Neural crest cell (in vitro differentiated cells): ENCODE results near the gene VAMP8. TPM values are rescaled to one million over a fixed set of nuclear protein-coding genes. Genes with fewer than 3 reads are reported as not detected.

ENCODE experiments used
- DNase-seq: peaks from one replicate; pipeline ENCODE4 v3.0.0; 2021; ENCODE audit warnings: low read depth, mixed read lengths, low spot score
- H3K27ac Mint-ChIP-seq: one replicate; pipeline ENCODE4 v1.8.0; 2021; ENCODE audit warnings: mild to moderate bottlenecking, mixed read lengths; ENCODE audit not compliant: unreplicated experiment
- H3K27me3 Mint-ChIP-seq: 2 replicates; pipeline ENCODE4 v1.8.0; 2021; ENCODE audit warnings: low read depth, mild to moderate bottlenecking, mixed read lengths
- H3K36me3 Mint-ChIP-seq: 2 replicates; pipeline ENCODE4 v1.8.0; 2021; ENCODE audit warnings: low read depth, mild to moderate bottlenecking, mixed read lengths
- H3K4me1 Mint-ChIP-seq: 2 replicates; pipeline ENCODE4 v1.8.0; 2021; ENCODE audit warnings: mixed read lengths
- H3K4me3 Mint-ChIP-seq: one replicate; pipeline ENCODE4 v1.8.0; 2021; ENCODE audit warnings: mild to moderate bottlenecking, mixed read lengths
- H3K9me3 Mint-ChIP-seq: 2 replicates; pipeline ENCODE4 v1.8.0; 2021; ENCODE audit warnings: mixed read lengths
- long read RNA-seq: library from polyadenylated mRNA; unstranded; transcript quantifications from one replicate; pipeline ENCODE4 v2.0.0, GENCODE V29; 2020
- total RNA-seq: library from RNA; stranded (reverse); gene quantifications from 2 replicates; pipeline ENCODE4 v1.2.1, GENCODE V29; 2021
- TF ChIP-seq, protein P1 (sequence below): fragments of 200-600 bp; sonication (generic); conservative IDR thresholded peaks from 2 replicates; pipeline ENCODE4 v1.5.0; 2021; ENCODE audit warnings: antibody characterized with exemption, mild to moderate bottlenecking

Gene VAMP8
- total RNA-seq, result 1.1 and 2.1 TPM in 2 replicates
- long read RNA-seq, result 0 reads

DNA sequence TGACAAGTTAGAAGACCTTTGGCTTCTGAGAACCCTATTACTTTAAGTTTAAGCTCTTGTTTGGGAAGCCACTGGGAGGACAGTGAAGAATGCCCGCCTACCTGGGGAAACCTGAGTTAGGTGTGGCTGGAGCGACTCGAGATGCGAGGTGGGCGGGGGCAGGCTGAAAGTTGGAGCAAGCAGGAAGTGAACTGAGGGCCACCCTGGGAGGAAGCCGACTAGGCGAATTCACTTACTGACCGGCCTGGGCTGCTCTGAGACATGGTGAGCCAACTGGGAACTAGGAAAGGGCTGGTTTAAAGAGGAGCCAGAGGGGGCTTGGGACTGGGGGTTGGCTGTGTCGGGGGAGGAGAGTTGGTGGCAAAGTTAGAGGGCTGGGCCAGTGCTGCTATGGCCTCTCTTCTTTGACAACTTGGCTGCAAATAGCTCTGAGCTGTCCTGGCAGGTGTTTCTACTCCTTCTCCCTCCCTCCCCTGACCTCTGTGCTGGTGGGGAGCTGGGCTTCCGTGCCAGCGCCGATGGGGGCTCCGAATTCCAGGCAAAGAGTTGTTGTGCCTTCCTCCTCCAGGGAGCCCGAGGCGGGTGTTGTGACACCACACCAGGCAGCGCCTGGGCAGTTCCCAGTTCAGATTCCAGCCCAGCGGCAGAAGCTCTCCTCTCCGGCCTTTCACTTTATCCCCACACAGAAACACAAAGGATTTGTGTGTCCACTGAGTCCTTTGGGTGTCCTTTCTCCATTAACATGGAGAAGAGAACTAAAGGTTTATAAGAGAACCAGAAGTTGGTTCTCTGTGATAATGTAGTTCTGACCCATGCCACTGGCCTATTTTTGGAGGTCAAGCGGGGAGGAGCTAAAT lies at the start of gene VAMP8:
VAMP8 (plus strand) TSS at position 201 of the 857 bp plus-strand sequence; CDS start at position 262, 61 bp downstream.
- Mint-ChIP-seq H3K9me3 (no peaks in the 10 kb centered on the region), H3K27me3 (peaks cover 22% of the 10 kb centered on the region), H3K36me3 (no peaks in the 10 kb centered on the region), H3K4me3 (no peak within 1 kb of the TSS), H3K4me1 (peaks cover 30% of the 10 kb centered on the region), H3K27ac (peak within 1 kb of the TSS; percentile 44)
- TF ChIP-seq, protein P1, sequence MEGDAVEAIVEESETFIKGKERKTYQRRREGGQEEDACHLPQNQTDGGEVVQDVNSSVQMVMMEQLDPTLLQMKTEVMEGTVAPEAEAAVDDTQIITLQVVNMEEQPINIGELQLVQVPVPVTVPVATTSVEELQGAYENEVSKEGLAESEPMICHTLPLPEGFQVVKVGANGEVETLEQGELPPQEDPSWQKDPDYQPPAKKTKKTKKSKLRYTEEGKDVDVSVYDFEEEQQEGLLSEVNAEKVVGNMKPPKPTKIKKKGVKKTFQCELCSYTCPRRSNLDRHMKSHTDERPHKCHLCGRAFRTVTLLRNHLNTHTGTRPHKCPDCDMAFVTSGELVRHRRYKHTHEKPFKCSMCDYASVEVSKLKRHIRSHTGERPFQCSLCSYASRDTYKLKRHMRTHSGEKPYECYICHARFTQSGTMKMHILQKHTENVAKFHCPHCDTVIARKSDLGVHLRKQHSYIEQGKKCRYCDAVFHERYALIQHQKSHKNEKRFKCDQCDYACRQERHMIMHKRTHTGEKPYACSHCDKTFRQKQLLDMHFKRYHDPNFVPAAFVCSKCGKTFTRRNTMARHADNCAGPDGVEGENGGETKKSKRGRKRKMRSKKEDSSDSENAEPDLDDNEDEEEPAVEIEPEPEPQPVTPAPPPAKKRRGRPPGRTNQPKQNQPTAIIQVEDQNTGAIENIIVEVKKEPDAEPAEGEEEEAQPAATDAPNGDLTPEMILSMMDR, result no peak
- DNase-seq, result no peak

DNA sequence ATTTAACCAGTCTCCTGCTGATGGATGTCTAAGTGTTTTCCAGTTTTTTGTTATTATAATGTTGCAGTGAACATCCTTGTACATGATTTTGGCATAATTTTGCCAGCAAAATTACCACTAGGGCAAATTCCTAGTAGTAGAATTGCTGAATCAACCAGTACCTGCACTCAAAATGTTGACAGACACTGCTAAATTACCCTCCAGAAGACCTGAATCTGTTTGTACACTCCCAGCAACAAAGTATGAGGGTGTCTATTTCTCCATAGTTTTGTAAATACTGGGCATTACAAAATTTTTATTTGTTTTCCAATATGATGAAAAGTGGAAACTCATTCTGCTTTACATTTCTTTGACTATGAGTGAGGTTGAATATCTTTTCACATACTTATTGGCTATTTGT lies 49.6 kb upstream of the VAMP8 start:
- H3K4me3 Mint-ChIP-seq, result no peak overlapping the region
- H3K4me1 Mint-ChIP-seq, result peaks cover 11% of the 10 kb centered on the region
- DNase-seq, result no peak
- no peaks in the 10 kb centered on the region for H3K36me3 Mint-ChIP-seq
- TF ChIP-seq, protein P1, result no peak
- no peak overlapping the region for H3K27ac Mint-ChIP-seq
- no peaks in the 10 kb centered on the region for H3K27me3 Mint-ChIP-seq
- peaks cover 4% of the 10 kb centered on the region for H3K9me3 Mint-ChIP-seq

DNA sequence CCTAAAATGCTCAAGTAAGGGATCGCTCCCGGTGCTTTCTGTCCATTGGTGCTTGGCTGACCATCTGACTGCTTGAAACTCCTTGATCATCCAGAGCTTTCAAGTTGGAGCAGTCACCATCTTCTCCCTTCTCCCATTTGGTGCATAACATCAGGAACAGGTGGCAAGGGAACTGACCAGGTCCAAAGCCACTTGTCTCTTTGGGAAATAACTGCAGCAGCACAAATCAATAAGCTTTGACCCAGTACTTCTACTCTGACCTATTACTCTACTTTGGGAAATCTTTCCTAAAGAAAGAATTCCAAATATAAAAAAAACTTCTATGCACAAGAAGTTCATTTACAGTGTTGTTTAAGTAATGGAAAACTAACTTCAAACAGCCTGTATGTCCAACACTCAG lies 49.0 kb upstream of the VAMP8 start:
- Mint-ChIP-seq H3K4me1 (peaks cover 11% of the 10 kb centered on the region), H3K9me3 (peaks cover 4% of the 10 kb centered on the region), H3K36me3 (no peaks in the 10 kb centered on the region), H3K4me3 (no peak overlapping the region), H3K27ac (no peak overlapping the region), H3K27me3 (no peaks in the 10 kb centered on the region)
- DNase-seq, result no peak
- TF ChIP-seq, protein P1, result no peak

DNA sequence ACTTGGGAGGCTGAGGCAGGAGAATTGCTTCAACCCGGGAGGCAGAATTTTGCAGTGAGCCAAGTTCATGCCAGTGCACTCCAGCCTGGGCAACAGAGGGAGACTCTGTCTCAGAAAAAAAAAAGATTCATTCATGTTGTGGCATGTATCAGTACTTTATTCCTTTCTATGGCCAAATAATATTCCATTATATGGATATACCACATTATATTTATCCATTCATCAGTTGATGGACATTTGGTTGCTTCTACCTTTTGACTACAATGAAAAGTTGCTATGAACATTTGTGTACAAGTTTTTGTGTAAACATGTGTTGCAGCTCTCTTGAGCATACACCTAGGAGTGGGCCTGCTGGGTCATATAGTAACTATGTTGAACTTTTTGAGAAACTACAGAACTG lies 47.6 kb upstream of the VAMP8 start:
- H3K4me3 Mint-ChIP-seq, result no peak overlapping the region
- DNase-seq, result no peak
- TF ChIP-seq, protein P1, result no peak
- peaks cover 4% of the 10 kb centered on the region for H3K4me1 Mint-ChIP-seq
- no peaks in the 10 kb centered on the region for H3K36me3 Mint-ChIP-seq
- no peak overlapping the region for H3K27ac Mint-ChIP-seq
- H3K9me3 Mint-ChIP-seq, result peaks cover 4% of the 10 kb centered on the region
- H3K27me3 Mint-ChIP-seq, result no peaks in the 10 kb centered on the region

DNA sequence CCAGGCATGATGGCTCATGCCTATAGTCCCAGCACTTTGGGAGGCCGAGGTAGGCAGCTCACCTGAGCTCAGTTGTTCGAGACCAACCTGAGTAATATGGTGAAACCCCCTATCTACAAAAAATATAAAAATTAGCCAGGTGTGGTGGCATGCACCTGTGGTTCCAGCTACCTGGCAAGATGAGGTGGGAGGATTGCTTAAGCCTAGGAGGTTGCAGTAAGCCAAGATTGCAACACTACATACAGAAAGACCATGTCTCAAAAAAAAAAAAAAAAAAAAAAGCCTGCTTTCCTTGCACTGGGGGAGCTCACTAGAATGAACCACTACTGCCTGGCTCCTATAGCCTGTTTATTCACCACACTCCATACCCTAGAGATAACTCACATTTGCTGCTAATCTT lies 45.8 kb upstream of the VAMP8 start:
- H3K4me3 Mint-ChIP-seq, result no peak overlapping the region
- TF ChIP-seq, protein P1, result no peak
- no peaks in the 10 kb centered on the region for H3K27me3 Mint-ChIP-seq
- H3K9me3 Mint-ChIP-seq, result peaks cover 4% of the 10 kb centered on the region
- peaks cover 5% of the 10 kb centered on the region for H3K4me1 Mint-ChIP-seq
- no peaks in the 10 kb centered on the region for H3K36me3 Mint-ChIP-seq
- no peak for DNase-seq
- no peak overlapping the region for H3K27ac Mint-ChIP-seq
